Measurements from ENCODE around the gene C22orf42. TPM values are rescaled to one million over a fixed set of nuclear protein-coding genes. Genes with fewer than 3 reads are reported as not detected.

C22orf42 gene
- total and polyA plus RNA-seq, 8 donors = 0.31 to 9.2 (median 0.90) TPM; not detected in 2

DNA sequence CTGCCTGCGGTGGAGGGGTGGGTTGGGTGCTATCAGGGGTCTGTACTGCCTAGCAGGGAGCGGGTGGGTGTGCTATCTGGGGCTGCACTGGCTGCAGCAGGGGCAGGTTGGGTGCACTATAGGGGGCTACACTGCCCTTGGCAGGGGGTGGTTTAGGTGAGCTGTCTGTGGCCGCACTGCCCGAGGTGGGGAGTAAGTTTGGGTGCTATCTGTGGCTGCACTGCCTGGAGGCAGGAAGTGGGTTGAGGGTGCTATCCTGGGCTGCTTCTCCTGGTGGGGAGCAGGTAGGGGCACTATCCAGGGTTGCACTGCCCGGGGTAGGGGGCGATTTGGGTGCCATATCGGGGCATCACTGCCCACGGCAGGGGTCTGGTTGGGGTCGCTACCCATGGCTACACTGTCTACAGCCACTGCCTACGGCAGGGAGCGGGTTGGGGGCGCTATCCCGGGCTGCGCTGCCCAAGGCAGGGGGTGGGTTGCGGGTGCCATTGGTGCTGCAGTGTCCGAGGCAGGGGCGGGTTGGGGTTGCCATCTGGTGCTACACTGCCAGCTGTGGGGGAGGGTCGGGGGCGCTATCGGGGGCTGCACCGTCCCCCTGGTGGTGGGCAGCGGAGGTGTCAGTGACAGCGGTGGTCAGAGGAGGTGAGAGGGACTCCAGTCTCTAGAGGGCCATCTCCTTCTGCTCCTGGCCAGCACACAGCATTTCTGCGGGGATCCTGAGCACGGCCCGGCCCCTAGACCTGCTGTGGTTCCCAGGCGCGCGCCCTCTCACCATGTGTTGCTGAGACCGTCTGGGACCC is 47.1 kb upstream of the C22orf42 start:
- WGBS, 2 donors = 72 to 82% methylated on average over 29 to 30 of the region's 30 CpGs
- Histone ChIP-seq H3K4me3 (no peak overlapping the region), H3K9me3 (no peaks in the 10 kb centered on the region), H3K4me1 (no peaks in the 10 kb centered on the region), H3K36me3 (no peaks in the 10 kb centered on the region), H3K27ac (no peak overlapping the region), H3K27me3 (peaks cover 0 to 6% (median 0%) of the 10 kb centered on the region in 4 donors)
- no peak for FAIRE-seq
- no peak for ATAC-seq
- TF ChIP-seq, protein P1, sequence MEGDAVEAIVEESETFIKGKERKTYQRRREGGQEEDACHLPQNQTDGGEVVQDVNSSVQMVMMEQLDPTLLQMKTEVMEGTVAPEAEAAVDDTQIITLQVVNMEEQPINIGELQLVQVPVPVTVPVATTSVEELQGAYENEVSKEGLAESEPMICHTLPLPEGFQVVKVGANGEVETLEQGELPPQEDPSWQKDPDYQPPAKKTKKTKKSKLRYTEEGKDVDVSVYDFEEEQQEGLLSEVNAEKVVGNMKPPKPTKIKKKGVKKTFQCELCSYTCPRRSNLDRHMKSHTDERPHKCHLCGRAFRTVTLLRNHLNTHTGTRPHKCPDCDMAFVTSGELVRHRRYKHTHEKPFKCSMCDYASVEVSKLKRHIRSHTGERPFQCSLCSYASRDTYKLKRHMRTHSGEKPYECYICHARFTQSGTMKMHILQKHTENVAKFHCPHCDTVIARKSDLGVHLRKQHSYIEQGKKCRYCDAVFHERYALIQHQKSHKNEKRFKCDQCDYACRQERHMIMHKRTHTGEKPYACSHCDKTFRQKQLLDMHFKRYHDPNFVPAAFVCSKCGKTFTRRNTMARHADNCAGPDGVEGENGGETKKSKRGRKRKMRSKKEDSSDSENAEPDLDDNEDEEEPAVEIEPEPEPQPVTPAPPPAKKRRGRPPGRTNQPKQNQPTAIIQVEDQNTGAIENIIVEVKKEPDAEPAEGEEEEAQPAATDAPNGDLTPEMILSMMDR (IDR thresholded peaks at IDR 0.05) = no peak
- peak in 1 of 6 donors; percentile 40 for DNase-seq
- intact Hi-C loops (cut with DNase I) = no loop called here

DNA sequence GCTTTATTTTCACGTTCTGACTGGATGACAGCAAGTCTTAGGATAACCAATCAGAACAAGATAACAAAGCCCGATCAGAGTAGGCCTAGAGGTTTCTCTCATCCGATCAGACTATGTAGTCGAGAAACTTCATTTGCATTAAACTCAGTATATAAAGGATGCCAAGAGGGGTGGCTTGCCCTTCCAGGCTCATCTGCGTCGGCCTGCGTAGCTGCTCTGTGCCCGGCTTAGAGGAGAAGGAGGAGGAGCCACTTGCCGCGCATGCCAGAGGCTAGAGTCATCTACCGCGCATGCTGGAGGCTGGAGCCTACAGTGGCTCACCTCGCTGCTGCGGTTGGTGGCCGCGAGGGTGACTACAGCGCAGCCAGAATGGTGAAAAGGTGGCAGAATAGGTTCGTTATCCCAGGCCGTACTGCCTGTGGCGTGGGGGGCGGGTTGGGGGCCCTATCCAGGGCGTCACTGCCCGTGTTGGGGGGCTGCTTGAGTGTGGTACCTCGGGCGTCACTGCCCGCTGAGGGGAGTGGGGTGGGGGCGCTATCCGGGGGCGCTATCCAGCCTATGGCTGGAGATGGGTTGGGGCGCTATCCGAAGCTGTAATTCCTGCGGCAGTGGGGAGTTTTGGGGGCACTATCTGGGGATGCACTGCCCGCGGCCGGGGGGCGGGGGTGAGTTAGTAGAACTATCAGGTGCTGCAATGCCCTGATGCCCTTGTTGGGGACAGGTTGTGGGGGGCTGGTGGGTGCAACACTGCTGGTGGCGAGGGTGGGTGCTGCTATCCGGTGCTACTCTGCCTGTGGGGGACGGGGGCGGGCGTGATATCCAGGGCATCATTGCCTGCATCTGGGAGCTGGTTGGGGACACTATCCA is 46.0 kb upstream of the C22orf42 start, which contains the start of gene RFPL2:
RFPL2 (minus strand) TSS at position 218 of the 867 bp plus-strand sequence. CDS start 2,622 bp downstream, outside the sequence.
- peak in 3 of 6 donors; percentile 35 to 45 (median 43) for DNase-seq
- H3K36me3 ChIP-seq = no peaks in the 10 kb centered on the region
- no peak for FAIRE-seq
- 53 to 57% methylated on average over 34 to 41 of the region's 41 CpGs for WGBS, 2 donors
- H3K27me3 ChIP-seq = peaks cover 0 to 6% (median 0%) of the 10 kb centered on the region in 4 donors
- intact Hi-C loops (cut with DNase I) = no loop called here
- peak in 3 of 4 donors; percentile 57 to 70 (median 65) for ATAC-seq
- H3K4me1 ChIP-seq = no peaks in the 10 kb centered on the region
- TF ChIP-seq, protein P1 (IDR thresholded peaks at IDR 0.05) = no peak
- H3K27ac ChIP-seq = no peak within 1 kb of the TSS
- no peaks in the 10 kb centered on the region for H3K9me3 ChIP-seq
- peak within 1 kb of the TSS in 1 of 4 donors; percentile 17 for H3K4me3 ChIP-seq

DNA sequence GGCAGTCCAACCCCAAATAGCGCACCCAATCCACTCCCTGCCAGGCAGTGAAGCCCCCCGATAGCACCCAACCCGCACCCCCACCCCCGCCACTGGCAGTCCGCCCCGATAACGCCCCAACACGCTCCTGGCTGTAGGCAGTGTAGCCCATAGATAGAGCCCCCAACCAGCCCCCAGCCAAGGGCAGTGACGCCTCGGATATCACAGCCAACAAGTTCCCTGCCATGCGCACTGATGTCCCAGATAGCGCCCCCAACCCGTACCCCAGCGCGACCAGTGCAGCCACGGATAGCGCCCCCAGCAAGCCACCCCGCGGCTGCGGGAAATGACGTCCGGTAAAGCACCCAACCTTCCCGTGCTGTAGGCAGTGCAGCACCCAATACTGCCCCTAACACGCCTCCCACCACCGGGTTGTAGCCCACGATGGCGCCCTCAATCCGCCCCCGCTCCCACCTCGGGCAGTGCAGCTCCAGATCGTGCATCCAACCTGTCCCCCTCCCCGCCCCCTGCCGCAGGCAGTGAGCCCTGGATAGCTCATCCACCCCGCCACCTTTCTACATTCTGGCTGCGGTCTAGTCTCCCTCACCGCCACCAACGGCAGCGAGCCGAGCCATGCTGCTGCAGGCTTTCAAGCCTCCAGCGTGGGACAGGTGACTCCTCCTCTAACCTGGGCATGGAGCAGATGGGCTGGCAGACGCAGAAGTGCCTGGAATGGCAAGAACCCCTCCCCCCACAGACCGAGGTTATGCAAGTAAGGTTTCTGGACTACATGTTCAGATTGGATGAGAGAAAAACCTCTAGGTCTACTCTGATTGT is 45.1 kb upstream of the C22orf42 start:
- no peaks in the 10 kb centered on the region for H3K4me1 ChIP-seq
- TF ChIP-seq, protein P1 (IDR thresholded peaks at IDR 0.05) = no peak
- WGBS, 2 donors = 19 to 42% methylated on average over 38 to 42 of the region's 42 CpGs
- no peaks in the 10 kb centered on the region for H3K36me3 ChIP-seq
- no peak overlapping the region for H3K27ac ChIP-seq
- no peaks in the 10 kb centered on the region for H3K9me3 ChIP-seq
- DNase-seq = peak in 1 of 6 donors; percentile 58
- intact Hi-C loops (cut with DNase I) = no loop called here
- peak overlapping the region in 1 of 4 donors; percentile 17 for H3K4me3 ChIP-seq
- ATAC-seq = peak in 3 of 4 donors; percentile 14 to 33 (median 27)
- FAIRE-seq = no peak
- H3K27me3 ChIP-seq = peaks cover 0 to 6% (median 0%) of the 10 kb centered on the region in 4 donors

DNA sequence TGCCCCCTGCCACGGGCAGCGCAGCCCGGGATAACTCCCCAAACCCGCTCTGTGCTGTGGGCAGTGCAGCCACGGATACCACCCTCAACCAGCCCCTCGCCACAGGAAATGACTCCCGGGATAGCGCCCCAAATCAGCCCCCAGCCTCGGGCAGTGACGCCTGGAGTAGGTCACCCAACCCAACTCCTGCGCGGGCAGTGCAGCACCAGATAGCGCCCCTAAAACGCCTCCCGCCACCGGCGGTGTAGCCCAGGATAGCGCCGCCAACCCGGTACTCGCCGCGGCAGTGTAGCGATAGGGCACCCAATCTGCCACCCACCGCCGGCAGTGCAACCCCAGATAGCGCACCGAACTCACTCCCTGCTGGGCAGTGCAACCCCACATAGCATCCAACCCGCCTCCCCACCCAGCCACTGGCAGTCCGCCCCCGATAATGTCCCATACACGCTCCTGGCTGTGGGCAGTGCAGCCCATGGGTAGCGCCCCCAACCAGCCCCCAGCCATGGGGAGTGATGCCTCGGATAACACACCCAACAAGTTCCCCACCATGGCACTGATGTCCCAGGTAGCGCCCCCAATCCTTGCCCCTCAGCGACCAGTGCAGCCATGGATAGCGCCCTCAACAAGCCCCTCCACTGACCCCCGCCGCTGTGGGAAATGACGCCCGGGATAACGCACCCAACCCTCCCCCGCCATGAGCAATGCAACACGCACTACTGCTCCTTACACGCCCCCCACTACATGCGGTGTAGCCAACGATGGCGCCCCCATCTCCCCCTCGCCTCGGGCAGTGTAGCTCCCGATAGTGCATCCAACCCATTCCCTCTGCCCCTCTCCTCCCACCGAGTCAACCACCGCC is 44.3 kb upstream of the C22orf42 start:
- Histone ChIP-seq H3K27ac (no peak overlapping the region), H3K27me3 (peaks cover 0 to 6% (median 0%) of the 10 kb centered on the region in 4 donors), H3K4me3 (peak overlapping the region in 2 of 4 donors; percentile 11 to 30), H3K4me1 (no peaks in the 10 kb centered on the region), H3K9me3 (no peaks in the 10 kb centered on the region), H3K36me3 (no peaks in the 10 kb centered on the region)
- 15 to 53% methylated on average over 51 to 53 of the region's 53 CpGs for WGBS, 2 donors
- FAIRE-seq (no peak), DNase-seq (peak in 1 of 6 donors; percentile 70), ATAC-seq (peak in 3 of 4 donors; percentile 11 to 26 (median 20))
- TF ChIP-seq, protein P1 (IDR thresholded peaks at IDR 0.05) = no peak
- intact Hi-C loops (cut with DNase I) = no loop called here

Data from pancreas (tissue), 10 donors.